ENCODE data around the gene OR52B4. TPM values are rescaled to one million over a fixed set of nuclear protein-coding genes. Genes with fewer than 3 reads are reported as not detected.
"Not testable (repeated sequence)": the region's sequence is repeated elsewhere in the genome, so short reads cannot be mapped to it uniquely, and the experiment has no call there.

OR52B4 gene
- total and polyA plus RNA-seq, 4 donors = not detected

GRCh38 chr11:4416306-4416705 is 48.1 kb upstream of the OR52B4 start:
- no peak for TF ChIP-seq ZBTB33 (IDR thresholded peaks at IDR 0.05)
- TF ChIP-seq TAF1 (conservative IDR thresholded peaks at IDR 0.05) = no peak
- no peak for TF ChIP-seq SP1 (IDR thresholded peaks at IDR 0.05)
- no peak for TF ChIP-seq ATF3 (IDR thresholded peaks at IDR 0.05)
- no peak for TF ChIP-seq REST (IDR thresholded peaks at IDR 0.05)
- TF ChIP-seq HNF4G (IDR thresholded peaks at IDR 0.05) = no peak
- no peak for TF ChIP-seq RAD21 (IDR thresholded peaks at IDR 0.05)
- TF ChIP-seq MAX (IDR thresholded peaks at IDR 0.05) = no peak
- no peak for TF ChIP-seq YY1 (IDR thresholded peaks at IDR 0.05)
- TF ChIP-seq GABPA (IDR thresholded peaks at IDR 0.05 in 1 of 2, conservative IDR thresholded peaks at IDR 0.05 in 1 of 2) = no peak
- TF ChIP-seq JUND (IDR thresholded peaks at IDR 0.05) = no peak
- no peak for TF ChIP-seq CTCF (IDR thresholded peaks at IDR 0.05; ENCODE audit: low read depth, low read length, missing input control)
- no peak for TF ChIP-seq EGR1 (IDR thresholded peaks at IDR 0.05; ENCODE audit: low read depth in 2 of 2)
- no peak for TF ChIP-seq FOXA1 (IDR thresholded peaks at IDR 0.05)
- no peak for TF ChIP-seq NR2F2 (IDR thresholded peaks at IDR 0.05)
- no peak for TF ChIP-seq HNF4A (conservative IDR thresholded peaks at IDR 0.05)
- TF ChIP-seq RXRA (IDR thresholded peaks at IDR 0.05) = no peak
- no peak for TF ChIP-seq FOXA2 (IDR thresholded peaks at IDR 0.05)
- H3K9ac ChIP-seq (ENCODE audit: low read depth in 1 of 2, low read length in 2 of 2) = no peak overlapping the region
- H3K4me3 ChIP-seq (ENCODE audit: low read depth in 1 of 3, low read length in 3 of 3) = no peak overlapping the region
- no peaks in the 10 kb centered on the region for H3K4me1 ChIP-seq (ENCODE audit: control insufficient read depth in 4 of 4, insufficient read depth in 4 of 4, low read length in 3 of 4)
- no peaks in the 10 kb centered on the region for H3K27me3 ChIP-seq (ENCODE audit: control insufficient read depth in 4 of 4, insufficient read depth in 4 of 4, low read length in 3 of 4)
- no peaks in the 10 kb centered on the region for H3K36me3 ChIP-seq (ENCODE audit: control insufficient read depth in 4 of 4, insufficient read depth in 3 of 4, low read depth in 1 of 4, low read length in 3 of 4)
- no peak for DNase-seq (ENCODE audit: low spot score)
- no peaks in the 10 kb centered on the region for H3K9me3 ChIP-seq (ENCODE audit: control insufficient read depth in 4 of 4, low read length in 3 of 4)
- H3K27ac ChIP-seq (ENCODE audit: low read depth in 1 of 2, low read length in 2 of 2) = no peak overlapping the region
- 30% methylated on average over 1 of the region's 1 CpG for WGBS

GRCh38 chr11:4406206-4406605 is 38.0 kb upstream of the OR52B4 start:
- H3K4me1 ChIP-seq (ENCODE audit: control insufficient read depth in 4 of 4, insufficient read depth in 4 of 4, low read length in 3 of 4); H3K27ac ChIP-seq (ENCODE audit: low read depth in 1 of 2, low read length in 2 of 2); H3K9ac ChIP-seq (ENCODE audit: low read depth in 1 of 2, low read length in 2 of 2); H3K9me3 ChIP-seq (ENCODE audit: control insufficient read depth in 4 of 4, low read length in 3 of 4); DNase-seq (ENCODE audit: low spot score); H3K36me3 ChIP-seq (ENCODE audit: control insufficient read depth in 4 of 4, insufficient read depth in 3 of 4, low read depth in 1 of 4, low read length in 3 of 4); H3K27me3 ChIP-seq (ENCODE audit: control insufficient read depth in 4 of 4, insufficient read depth in 4 of 4, low read length in 3 of 4); H3K4me3 ChIP-seq (ENCODE audit: low read depth in 1 of 3, low read length in 3 of 3): not testable (repeated sequence)
- WGBS = 85% methylated on average over 5 of the region's 6 CpGs
